SK-N-MC (cell line): ENCODE results near the gene MTCP1.

Source experiments
- EZH2 ChIP-seq: fragments of 200-600 bp; sonication (generic); IDR thresholded peaks from one replicate; pipeline ENCODE4 v1.6.1; 2017; ENCODE audit warnings: antibody characterized with exemption
- FOXP2 ChIP-seq: optimal IDR thresholded peaks from 2 replicates; pipeline ENCODE3; 2011; ENCODE audit warnings: mild to moderate bottlenecking, moderate library complexity; ENCODE audit not compliant: insufficient read depth; ENCODE audit errors: extremely low read length, control extremely low read depth
- POLR2AphosphoS5 ChIP-seq: IDR thresholded peaks from 2 replicates; pipeline ENCODE4 v1.6.1; 2012; ENCODE audit warnings: mild to moderate bottlenecking, low read depth, low read length, borderline replicate concordance

DNA sequence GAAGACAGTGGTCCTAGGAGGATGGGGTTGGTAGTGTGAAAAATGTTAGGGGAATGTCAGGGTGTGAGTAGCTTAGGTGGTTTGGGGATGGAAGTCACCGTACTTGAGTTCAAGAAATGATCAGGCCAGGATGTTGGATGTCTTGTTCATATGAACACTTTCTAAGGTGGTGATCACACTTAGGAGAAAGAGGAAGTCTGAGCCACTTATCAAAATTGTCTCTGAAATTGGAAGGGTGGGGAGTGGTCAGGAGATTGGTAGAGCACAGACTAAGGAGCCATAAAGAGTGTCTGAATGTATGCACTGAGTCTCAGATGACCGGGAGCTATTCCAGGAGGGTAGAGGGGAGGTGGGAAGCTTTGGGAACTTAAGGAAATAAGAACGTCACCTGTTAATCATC, 17.3 kb downstream of the MTCP1 start:
- TF ChIP-seq POLR2AphosphoS5 (no peak), EZH2 (no peak), FOXP2 (no peak)
